Measurements from ENCODE around the gene OR9G4.
A peak's percentile ranks its signal among the peaks of the same experiment; 100 is the strongest.

OR9G4 gene

DNA sequence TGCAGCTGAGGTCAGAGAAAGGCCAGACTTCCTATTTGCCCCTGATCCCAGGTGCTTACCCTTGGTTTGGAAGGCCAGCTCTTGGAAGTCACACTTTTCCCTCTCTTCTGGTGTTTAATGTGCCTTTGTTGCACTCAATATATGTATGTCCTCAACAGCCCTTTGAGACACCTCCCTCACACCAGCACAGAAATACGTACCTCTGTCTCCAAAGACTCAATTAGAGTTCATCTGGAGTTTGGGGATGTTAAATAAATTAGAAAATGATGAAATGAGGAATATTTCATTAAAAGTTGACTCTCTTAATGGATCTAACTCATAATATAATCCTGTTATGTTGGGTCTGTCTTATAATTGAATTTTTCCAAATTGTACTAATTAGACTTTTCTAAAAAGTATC is at the start of gene OR9G4:
TSS of gene OR9G4 (minus strand) at position 101 of the 400 bp plus-strand sequence. CDS start 4,931 bp downstream, outside the sequence.
- ATAC-seq (no peak), DNase-seq (no peak)
- Mint-ChIP-seq H3K9me3 (peaks cover 4 to 6% of the 10 kb centered on the region in 2 donors), H3K27ac (no peak within 1 kb of the TSS), H3K27me3 (no peaks in the 10 kb centered on the region), H3K4me1 (no peaks in the 10 kb centered on the region), H3K4me3 (no peak within 1 kb of the TSS)

DNA sequence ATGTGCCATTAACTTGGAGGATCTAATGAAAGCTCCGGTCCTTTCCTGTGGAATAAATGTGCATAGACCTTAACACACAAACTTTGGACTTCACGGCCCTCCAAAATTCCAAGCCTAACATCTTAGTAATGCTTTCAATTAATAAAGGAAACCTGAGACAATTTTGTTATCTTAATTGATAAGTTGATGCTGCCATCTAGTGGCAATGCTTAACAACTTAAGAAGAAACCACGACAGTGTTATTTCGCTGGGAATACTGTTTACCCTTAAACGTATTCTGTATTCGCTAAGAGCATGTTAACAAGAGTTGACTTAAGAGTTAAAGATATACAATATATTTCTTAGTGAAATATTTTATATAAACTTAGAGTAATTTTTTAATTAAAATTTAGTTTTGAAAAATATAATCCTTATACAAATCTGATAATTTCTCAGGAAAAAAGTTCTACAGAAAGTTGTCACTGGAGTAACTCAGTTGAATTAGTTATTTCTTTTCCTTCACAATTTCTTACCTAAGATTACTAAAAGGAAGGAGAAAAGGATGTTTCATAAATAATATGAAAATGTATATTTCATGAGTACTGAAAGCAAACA is 35.0 kb upstream of the OR9G4 start:
- H3K9me3 Mint-ChIP-seq = no peaks in the 10 kb centered on the region
- H3K4me1 Mint-ChIP-seq = no peaks in the 10 kb centered on the region
- H3K27me3 Mint-ChIP-seq = no peaks in the 10 kb centered on the region
- DNase-seq (peak in 1 of 2 donors; percentile 1), ATAC-seq (no peak)
- H3K4me3 Mint-ChIP-seq = no peak overlapping the region
- H3K27ac Mint-ChIP-seq = no peak overlapping the region

DNA sequence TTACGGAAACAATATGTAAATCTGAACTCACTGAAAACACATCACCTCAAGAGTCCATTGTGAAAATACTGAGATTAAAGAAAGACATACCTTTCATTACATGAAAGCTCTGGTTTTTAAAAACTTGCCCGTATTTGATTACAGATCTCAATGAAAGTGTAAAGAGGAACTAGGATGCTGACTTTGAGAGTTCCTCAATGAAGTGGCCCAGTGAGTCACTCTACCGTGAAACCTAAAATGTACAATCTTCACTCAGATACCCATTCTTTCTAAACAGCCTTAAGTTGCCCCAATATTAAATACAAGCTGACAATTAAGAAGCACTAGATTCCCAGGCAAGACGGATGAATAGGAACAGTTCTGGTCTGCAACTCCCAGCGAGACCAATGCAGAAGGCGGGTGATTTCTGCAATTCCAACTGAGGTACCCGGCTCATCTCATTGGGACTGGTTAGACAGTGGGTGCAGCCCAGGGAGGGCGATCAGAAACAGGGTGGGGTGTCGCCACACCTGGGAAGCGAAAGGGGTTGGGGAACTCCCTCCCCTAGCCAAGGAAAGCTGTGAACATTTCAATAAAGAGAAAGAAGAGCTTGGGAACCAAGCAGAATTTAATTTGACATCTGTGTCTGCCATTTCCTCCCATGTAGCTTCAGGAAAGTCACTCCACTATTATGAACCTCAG is 33.8 kb upstream of the OR9G4 start:
- Mint-ChIP-seq H3K4me1 (no peaks in the 10 kb centered on the region), H3K27me3 (no peaks in the 10 kb centered on the region), H3K4me3 (no peak overlapping the region), H3K27ac (no peak overlapping the region), H3K9me3 (no peaks in the 10 kb centered on the region)
- DNase-seq (no peak), ATAC-seq (no peak)

DNA sequence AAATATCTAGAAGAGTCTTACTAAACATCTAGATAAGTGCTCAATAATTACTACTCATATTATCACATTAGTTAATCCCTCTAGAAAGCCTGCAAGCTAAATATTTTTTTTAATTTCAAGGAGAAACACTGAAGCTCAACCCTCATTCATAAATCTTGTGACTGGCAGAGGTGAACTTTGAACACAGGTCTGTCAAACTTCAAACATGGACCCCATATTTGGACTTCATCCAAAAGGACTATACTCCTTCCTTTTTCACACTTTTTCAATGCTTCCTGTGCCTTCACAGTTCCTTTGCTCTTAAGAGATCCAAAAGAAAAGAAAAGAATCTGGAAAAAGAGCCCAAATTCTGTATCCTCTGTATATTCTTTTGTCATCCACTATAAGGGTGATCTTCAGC is 28.3 kb upstream of the OR9G4 start:
- H3K4me1 Mint-ChIP-seq = no peaks in the 10 kb centered on the region
- H3K9me3 Mint-ChIP-seq = no peaks in the 10 kb centered on the region
- DNase-seq (no peak), ATAC-seq (no peak)
- H3K27me3 Mint-ChIP-seq = no peaks in the 10 kb centered on the region
- no peak overlapping the region for H3K4me3 Mint-ChIP-seq
- H3K27ac Mint-ChIP-seq = no peak overlapping the region

DNA sequence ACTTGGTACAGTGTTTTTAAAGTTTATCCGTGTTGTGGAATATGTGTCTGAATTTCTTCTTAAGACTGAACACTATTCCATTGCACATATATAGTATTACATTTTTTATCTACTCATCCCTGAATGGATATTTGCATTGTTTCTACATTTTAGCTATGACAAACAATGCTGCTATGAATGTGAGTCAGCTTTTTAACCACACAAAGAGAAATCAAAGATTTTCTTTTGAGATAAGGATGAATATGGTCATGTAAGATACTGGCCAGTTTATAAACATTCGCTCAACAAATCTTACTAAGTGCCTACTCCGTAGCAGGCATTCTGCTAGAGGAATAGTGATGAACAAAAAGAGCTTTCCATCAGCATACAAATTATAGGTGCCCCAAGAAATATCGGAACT is 16.5 kb upstream of the OR9G4 start:
- Mint-ChIP-seq H3K27ac (no peak overlapping the region), H3K4me3 (no peak overlapping the region), H3K27me3 (no peaks in the 10 kb centered on the region), H3K9me3 (no peaks in the 10 kb centered on the region), H3K4me1 (no peaks in the 10 kb centered on the region)
- no peak for DNase-seq
- ATAC-seq = no peak

DNA sequence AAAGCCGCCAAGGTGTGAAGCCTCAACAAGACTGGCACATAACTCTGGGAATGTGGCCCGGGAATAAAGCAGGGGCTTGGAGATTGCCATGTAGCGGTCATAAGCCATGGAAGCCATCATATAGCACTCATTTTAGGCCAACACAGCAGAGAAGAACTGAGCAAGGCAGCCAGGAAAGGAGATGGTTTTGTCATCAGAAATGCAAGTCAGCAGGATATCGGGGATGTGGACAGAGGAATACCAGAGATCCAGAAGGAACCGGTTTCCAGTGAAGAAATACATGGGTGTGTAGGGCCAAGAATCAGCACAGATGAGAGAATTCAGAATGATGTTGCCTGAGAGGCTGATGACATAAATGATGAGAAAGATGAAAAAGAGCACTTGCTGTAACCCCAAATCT is 3.0 kb upstream of the OR9G4 start:
- Mint-ChIP-seq H3K9me3 (peaks cover 4 to 6% of the 10 kb centered on the region in 2 donors), H3K4me1 (no peaks in the 10 kb centered on the region), H3K4me3 (no peak overlapping the region), H3K27ac (no peak overlapping the region), H3K27me3 (no peaks in the 10 kb centered on the region)
- no peak for ATAC-seq
- no peak for DNase-seq

DNA sequence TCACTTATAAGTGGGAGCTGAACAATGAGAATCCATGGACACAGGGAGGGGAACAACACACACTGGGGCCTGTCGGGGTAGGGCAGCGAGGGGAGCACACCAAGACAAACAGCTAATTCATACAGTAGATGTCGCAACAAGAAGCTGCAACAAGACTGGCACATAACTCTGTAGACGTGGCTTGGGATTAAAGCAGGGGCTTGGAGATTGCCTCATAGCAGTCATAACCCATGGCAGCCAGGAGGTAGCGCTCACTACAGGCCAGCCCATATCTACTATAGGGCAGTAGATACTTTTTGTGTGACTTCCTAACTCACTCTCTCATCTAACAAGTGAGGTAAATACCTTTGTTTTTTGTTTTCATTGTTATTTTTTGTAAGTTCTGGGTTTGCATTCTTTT is 1.7 kb upstream of the OR9G4 start:
- Mint-ChIP-seq H3K27me3 (no peaks in the 10 kb centered on the region), H3K27ac (no peak overlapping the region), H3K9me3 (peaks cover 4 to 6% of the 10 kb centered on the region in 2 donors), H3K4me1 (no peaks in the 10 kb centered on the region), H3K4me3 (no peak overlapping the region)
- ATAC-seq = no peak
- no peak for DNase-seq

DNA sequence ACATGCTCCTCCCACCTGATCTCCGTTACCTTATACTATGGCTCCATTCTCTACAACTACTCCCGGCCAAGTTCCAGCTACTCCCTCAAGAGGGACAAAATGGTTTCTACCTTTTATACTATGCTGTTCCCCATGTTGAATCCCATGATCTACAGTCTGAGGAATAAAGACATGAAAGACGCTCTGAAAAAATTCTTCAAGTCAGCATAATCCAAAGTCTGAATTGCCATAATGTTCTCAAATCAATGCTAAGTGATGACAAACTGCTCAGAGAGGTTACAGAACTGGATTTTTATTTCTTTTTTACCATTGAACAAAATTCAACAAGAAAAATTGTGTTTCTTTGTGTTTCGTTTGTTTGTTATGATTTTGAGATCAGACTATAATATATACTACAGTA is 7.6 kb downstream of the OR9G4 start:
- H3K4me1 Mint-ChIP-seq = no peaks in the 10 kb centered on the region
- no peak overlapping the region for H3K4me3 Mint-ChIP-seq
- ATAC-seq (no peak), DNase-seq (no peak)
- H3K27me3 Mint-ChIP-seq = no peaks in the 10 kb centered on the region
- H3K9me3 Mint-ChIP-seq = peaks cover 5 to 11% of the 10 kb centered on the region in 2 donors
- no peak overlapping the region for H3K27ac Mint-ChIP-seq

DNA sequence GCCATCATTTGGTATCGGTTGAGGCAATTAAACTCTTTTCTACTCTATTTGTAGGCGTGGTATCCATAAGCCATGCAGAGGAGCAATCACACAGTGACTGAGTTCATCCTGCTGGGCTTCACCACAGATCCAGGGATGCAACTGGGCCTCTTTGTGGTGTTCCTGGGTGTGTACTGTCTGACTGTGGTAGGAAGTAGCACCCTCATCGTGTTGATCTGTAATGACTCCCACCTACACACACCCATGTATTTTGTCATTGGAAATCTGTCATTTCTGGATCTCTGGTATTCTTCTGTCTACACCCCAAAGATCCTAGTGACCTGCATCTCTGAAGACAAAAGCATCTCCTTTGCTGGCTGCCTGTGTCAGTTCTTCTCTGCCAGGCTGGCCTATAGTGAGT is 8.4 kb downstream of the OR9G4 start:
- Mint-ChIP-seq H3K27me3 (no peaks in the 10 kb centered on the region), H3K27ac (no peak overlapping the region), H3K4me3 (no peak overlapping the region), H3K9me3 (peaks cover 5 to 11% of the 10 kb centered on the region in 2 donors), H3K4me1 (no peaks in the 10 kb centered on the region)
- DNase-seq = no peak
- no peak for ATAC-seq

DNA sequence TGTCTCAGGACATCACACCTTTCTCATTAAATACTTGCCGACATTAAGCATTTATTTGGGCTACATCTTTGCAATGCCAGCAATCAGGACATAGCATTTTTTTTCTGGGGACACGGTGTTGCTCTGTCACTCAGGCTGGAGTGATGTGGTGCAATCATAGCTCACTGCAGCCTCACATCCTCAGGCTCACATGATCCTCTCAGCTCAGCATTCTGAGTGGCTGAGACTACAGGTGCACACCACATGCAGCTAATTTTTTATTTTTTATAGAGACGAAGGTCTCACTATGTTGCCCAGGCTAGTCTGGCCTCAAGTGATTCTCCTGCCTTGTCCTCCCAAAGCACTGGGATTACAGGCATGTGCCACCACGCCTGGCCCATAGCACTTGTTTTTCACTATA is 28.0 kb downstream of the OR9G4 start:
- no peaks in the 10 kb centered on the region for H3K4me1 Mint-ChIP-seq
- ATAC-seq (no peak), DNase-seq (no peak)
- H3K4me3 Mint-ChIP-seq = no peak overlapping the region
- peaks cover 0 to 5% of the 10 kb centered on the region in 2 donors for H3K9me3 Mint-ChIP-seq
- H3K27me3 Mint-ChIP-seq = no peaks in the 10 kb centered on the region
- H3K27ac Mint-ChIP-seq = no peak overlapping the region

DNA sequence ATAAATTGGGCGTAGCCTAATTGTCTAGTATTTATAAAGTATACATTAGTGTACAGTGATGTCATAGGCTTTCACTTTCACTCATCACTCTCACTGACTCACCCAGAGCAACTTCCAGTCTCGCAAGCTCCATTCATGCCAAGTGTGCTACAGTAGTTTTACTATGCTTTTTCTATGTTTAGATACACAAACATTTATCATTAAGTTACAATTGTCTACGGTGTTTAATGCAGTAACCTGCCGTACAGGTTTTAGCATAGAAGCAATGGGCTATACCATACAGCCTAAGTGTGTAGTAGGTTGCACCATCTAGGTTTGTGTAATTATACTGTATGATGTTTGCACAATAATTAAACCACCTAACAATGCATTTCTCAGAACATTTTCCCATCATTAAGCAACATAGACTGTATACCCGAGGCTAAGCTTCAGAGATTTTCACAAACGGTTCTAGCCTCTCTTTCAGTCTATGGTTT is 32.1 kb downstream of the OR9G4 start:
- Mint-ChIP-seq H3K9me3 (peaks cover 13 to 21% of the 10 kb centered on the region in 2 donors), H3K4me1 (no peaks in the 10 kb centered on the region), H3K27me3 (no peaks in the 10 kb centered on the region), H3K27ac (no peak overlapping the region), H3K4me3 (no peak overlapping the region)
- DNase-seq (no peak), ATAC-seq (peak; percentile 55)

DNA sequence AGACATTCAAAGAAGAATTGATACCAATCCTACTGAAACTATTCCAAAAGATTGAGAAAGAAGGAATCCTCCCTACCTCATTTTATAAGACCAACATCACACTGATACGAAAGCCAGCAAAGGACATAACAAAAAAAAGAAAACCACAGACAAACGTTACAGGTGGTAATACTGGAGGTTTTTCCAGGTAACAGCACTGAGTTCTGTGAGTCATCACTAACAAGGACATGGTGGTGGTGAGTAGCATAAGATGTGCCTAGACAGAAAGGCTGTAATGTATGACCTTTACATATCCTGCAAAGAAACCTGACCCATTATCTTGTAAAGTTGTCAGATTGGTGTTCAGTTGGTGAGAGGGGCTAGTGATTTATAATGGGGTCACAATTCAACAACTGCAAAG is 34.3 kb downstream of the OR9G4 start:
- peaks cover 13 to 31% of the 10 kb centered on the region in 2 donors for H3K9me3 Mint-ChIP-seq

DNA sequence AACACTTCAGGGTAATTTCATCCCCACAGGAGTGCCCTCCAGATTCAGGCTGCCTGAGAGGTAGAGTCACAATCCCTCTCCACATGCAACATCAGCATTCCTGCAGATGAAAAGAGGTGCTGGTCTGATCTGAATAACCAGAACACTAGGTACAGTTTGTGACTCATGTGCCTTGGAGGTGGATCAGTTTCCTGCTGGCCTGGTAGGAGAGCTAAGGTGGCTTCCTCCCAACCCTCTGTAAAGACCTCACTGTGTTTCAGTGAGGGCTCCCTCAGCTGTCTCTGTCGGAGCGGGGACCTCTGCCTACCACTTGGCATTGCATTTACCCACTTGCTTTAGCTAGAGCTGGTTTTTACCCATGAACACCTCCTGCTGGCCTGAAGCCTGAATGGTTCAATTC is 42.0 kb downstream of the OR9G4 start:
- Mint-ChIP-seq H3K27ac (no peak overlapping the region), H3K4me1 (no peaks in the 10 kb centered on the region), H3K4me3 (no peak overlapping the region), H3K27me3 (no peaks in the 10 kb centered on the region), H3K9me3 (peaks cover 4 to 9% of the 10 kb centered on the region in 2 donors)
- no peak for DNase-seq
- no peak for ATAC-seq

More for the DNA sequence above, 34.3 kb downstream of the OR9G4 start:
- Mint-ChIP-seq H3K4me1 (no peaks in the 10 kb centered on the region), H3K27ac (no peak overlapping the region), H3K4me3 (no peak overlapping the region), H3K27me3 (no peaks in the 10 kb centered on the region)
- ATAC-seq = peak; percentile 60
- no peak for DNase-seq

DNA sequence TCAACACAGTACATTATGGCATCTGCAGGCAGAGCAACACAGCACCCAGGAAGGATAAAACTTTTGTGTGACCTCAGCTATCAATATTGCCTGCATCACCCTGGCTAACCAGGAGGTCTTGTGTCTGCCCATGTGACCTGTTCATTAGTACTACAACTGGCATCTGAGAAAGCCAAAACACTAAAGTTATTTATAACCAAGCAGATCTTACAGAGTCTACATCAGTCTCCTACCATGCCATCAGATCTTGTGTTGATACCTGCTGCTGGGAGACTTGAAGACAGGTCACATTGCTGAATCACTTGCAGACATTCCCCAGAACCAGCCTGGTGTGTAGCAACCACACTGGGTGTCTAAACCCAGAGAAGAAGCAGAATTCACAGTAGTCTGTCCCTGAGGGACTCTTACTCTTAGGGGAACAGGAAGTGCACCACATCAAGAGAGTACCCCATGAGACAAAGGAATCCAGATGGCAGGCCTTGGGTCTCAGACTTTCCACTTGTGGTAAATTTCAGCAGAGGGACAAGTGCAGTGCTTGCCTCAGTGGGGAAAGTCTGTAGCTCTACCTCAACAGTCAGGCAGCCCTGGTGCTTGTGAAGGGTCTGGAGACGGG is 42.6 kb downstream of the OR9G4 start:
- no peak for DNase-seq
- H3K9me3 Mint-ChIP-seq = peaks cover 5 to 6% of the 10 kb centered on the region in 2 donors
- no peaks in the 10 kb centered on the region for H3K4me1 Mint-ChIP-seq
- H3K27ac Mint-ChIP-seq = no peak overlapping the region
- no peak overlapping the region for H3K4me3 Mint-ChIP-seq
- H3K27me3 Mint-ChIP-seq = no peaks in the 10 kb centered on the region
- ATAC-seq = peak; percentile 23

DNA sequence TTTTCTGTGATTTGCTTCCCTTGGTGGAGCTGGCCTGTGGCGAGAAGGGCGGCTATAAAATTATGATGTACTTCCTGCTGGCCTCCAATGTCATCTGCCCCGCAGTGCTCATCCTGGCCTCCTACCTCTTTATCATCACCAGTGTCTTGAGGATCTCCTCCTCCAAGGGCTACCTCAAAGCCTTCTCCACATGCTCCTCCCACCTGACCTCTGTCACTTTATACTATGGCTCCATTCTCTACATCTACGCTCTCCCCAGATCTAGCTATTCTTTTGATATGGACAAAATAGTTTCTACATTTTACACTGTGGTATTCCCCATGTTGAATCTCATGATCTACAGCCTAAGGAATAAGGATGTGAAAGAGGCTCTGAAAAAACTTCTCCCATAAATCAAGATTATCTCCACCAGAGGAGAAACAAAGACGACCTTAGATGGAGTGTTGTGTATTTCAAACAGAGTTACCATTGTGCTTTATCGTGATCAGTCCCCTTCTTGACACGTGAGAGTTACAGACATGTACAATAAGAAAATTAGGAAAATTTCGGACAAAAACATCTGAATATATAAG is 47.5 kb downstream of the OR9G4 start:
- Mint-ChIP-seq H3K27me3 (no peaks in the 10 kb centered on the region), H3K9me3 (peaks cover 7 to 16% of the 10 kb centered on the region in 2 donors), H3K4me1 (no peaks in the 10 kb centered on the region), H3K4me3 (no peak overlapping the region), H3K27ac (no peak overlapping the region)
- DNase-seq (no peak), ATAC-seq (no peak)

All from stimulated activated naive CD8-positive, alpha-beta T cell treated with anti-CD3 and anti-CD28 coated beads, Interleukin-15, amount 100 ng/mL, for 72 hours (primary cell).